COLO668 (cell line): Measurements from ENCODE around the gene ANO9.
"Not testable (repeated sequence)": the region's sequence is repeated elsewhere in the genome, so short reads cannot be mapped to it uniquely, and the experiment has no call there.

Experiments used
- DNase-seq: peaks from one replicate; lab custom pipeline; 2025; ENCODE audit not compliant: unreplicated experiment; lab: John Stamatoyannopoulos, UW

ANO9 gene

DNA sequence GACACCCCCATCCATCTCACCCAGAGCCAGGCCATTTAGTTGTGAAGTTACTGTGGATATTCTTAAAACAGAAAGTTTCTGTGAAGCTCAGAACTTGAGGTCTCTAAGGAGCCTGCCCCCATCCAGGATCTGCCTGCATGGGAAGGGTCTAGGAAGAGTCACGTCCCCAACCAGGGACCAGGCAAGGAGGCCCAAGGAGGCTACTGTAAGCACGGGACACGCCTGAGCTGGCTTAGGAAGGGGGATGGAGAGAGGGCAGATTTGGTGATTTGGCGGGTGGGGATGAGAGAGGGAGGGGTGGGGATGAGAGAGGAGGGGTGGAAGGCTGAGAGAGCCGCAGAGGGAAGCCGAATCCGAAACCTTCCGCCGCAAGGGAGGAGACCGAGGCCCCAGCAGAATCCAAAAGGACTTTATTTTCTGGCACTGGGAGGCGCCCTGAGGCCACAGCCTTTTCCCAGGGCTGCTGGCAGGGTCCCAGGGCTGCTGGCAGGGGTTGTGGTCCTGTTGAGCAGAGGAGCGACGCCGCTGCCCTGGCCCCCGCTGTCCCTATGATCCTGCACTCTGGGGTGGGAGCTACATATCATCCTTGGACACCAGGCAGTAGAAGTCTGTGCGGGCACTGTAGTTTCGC lies 36.4 kb downstream of the ANO9 start:
- no peak for DNase-seq

- DNase-seq = no peak
These were observed 37.1 kb downstream of the ANO9 start for GRCh38 chr11:404551-405264.

GRCh38 chr11:403761-404431 lies 37.9 kb downstream of the ANO9 start:
- DNase-seq = no peak

DNA sequence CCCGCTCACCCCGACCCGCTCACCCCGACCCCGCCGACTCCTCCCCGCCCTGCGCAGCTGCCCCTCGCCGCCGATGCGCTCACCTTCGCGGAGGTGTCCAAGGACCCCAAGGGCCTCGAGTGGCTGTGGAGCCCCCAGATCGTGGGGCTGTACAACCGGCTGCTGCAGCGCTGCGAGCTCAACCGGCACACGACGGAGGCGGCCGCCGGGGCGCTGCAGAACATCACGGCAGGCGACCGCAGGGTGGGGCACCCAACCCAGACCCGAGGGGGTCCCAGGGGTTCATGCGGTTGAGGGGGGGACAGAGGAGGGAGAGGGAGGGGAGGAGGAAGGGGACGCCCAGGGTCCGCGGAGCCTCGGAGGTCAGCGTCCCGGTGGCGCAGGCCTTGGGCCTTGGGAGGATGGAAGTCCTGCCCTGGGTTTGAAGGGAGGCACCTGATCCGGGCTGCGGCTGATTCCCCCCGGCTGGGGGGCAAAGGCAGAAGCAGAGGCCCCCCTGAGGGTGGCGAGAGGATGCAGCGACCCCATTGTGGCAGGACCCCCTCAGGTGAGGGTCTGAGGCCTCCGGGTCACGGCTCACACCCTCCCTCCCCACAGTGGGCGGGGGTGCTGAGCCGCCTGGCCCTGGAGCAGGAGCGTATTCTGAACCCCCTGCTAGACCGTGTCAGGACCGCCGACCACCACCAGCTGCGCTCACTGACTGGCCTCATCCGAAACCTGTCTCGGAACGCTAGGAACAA lies 38.6 kb downstream of the ANO9 start:
- no peak for DNase-seq

DNA sequence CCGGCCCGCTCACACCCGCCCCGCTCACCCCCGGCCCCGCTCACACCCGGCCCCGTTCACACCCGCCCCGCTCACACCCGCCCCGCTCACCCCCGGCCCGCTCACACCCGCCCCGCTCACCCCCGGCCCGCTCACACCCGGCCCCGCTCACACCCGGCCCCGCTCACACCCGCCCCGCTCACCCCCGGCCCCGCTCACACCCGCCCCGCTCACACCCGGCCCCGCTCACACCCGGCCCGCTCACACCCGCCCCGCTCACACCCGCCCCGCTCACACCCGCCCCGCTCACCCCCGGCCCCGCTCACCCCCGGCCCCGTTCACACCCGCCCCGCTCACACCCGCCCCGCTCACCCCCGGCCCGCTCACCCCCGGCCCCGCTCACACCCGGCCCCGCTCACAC lies 40.6 kb downstream of the ANO9 start:
- DNase-seq = not testable (repeated sequence)

- DNase-seq = no peak
These were observed 41.5 kb downstream of the ANO9 start for GRCh38 chr11:400241-400689.

- DNase-seq = no peak
These were observed 42.0 kb downstream of the ANO9 start for GRCh38 chr11:399731-400211.

DNA sequence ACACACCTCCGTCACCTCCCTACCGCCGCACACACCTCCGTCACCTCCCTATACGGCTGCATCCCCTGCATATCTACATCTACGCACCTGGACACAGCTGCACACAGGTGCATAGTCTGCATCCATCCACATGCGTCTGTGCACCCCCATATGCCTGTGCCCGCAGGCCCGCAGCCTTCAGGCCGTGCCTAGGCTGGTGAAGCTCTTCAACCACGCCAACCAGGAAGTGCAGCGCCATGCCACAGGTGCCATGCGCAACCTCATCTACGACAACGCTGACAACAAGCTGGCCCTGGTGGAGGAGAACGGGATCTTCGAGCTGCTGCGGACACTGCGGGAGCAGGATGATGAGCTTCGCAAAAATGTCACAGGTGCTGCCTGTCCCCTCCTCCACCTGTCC lies 43.0 kb downstream of the ANO9 start:
- no peak for DNase-seq

DNA sequence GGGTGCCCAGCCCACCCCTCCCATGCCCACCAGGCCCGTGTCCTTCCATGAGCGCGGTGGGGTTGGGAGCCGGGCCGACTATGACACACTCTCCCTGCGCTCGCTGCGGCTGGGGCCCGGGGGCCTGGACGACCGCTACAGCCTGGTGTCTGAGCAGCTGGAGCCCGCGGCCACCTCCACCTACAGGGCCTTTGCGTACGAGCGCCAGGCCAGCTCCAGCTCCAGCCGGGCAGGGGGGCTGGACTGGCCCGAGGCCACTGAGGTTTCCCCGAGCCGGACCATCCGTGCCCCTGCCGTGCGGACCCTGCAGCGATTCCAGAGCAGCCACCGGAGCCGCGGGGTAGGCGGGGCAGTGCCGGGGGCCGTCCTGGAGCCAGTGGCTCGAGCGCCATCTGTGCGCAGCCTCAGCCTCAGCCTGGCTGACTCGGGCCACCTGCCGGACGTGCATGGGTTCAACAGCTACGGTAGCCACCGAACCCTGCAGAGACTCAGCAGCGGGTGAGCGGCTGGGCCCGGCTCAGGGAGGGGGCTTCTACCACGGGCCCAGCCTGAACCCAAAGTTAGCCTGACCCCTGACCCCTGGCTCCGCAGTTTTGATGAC lies 44.8 kb downstream of the ANO9 start:
- no peak for DNase-seq

DNA sequence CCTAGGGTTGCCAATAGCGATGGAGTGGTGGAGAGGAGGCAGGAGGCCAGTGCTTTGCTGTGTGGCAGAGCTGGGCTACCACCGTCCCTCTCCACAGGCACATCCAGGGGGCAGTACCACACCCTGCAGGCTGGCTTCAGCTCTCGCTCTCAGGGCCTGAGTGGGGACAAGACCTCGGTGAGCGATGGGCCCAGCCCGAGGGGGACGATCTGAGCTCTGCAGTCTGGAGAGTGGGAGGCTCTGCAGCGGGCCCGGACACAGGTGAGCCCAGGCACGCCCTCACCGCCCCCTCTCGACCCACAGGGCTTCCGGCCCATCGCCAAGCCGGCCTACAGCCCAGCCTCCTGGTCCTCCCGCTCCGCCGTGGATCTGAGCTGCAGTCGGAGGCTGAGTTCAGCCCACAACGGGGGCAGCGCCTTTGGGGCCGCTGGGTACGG lies 45.3 kb downstream of the ANO9 start:
- no peak for DNase-seq

GRCh38 chr11:395866-396265 lies 45.9 kb downstream of the ANO9 start:
- DNase-seq = no peak

GRCh38 chr11:394858-395655 lies 46.8 kb downstream of the ANO9 start:
- DNase-seq = no peak

DNA sequence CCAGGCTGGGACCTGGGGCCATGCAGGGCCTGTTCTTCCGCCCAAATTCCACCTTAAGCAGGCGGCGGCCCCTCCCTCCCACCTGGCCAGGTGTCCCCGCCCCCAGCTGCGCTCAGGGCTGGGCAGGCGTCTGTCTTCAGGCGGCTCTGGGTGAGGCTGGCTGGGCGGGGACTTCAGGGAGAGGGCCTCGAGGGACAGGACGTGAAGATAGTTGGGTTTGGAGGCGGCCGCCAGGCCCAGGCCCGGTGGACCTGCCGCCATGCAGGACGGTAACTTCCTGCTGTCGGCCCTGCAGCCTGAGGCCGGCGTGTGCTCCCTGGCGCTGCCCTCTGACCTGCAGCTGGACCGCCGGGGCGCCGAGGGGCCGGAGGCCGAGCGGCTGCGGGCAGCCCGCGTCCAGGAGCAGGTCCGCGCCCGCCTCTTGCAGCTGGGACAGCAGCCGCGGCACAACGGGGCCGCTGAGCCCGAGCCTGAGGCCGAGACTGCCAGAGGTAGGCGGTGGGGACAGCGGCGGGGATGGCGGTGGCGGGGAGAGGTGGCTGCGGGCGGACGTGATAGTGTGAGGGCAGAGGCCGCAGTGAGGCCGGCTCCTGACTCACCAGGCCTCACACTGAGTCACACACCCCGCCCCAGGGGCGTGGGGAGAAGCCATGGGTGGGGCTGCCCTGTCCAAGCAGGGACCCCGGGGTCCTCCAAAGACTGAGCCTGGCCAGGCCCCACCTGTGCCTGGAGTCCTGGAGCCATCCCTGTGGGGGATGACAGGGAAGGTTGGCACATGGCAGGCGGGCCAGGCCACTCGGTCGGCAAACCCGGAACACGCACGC lies 47.6 kb downstream of the ANO9 start, which contains the start of gene PKP3:
Gene PKP3 (plus strand): TSS at position 176 of the 824 bp plus-strand sequence. CDS start 84 bp downstream, at position 260.
- DNase-seq = peak; percentile 71

- peak; percentile 13 for DNase-seq
These were observed 48.4 kb downstream of the ANO9 start for GRCh38 chr11:393219-394033.

- no peak for DNase-seq
These were observed 49.6 kb downstream of the ANO9 start for GRCh38 chr11:392102-392777.

- DNase-seq = peak; percentile 3
These were observed 50.4 kb downstream of the ANO9 start for GRCh38 chr11:391117-392017.

- DNase-seq = peak; percentile 34
These were observed 51.6 kb downstream of the ANO9 start for GRCh38 chr11:390175-390574.
